Measurements from ENCODE around the gene TTC16. TPM values are rescaled to one million over a fixed set of nuclear protein-coding genes. Genes with fewer than 3 reads are reported as not detected.
"Not testable (repeated sequence)": the region's sequence is repeated elsewhere in the genome, so short reads cannot be mapped to it uniquely, and the experiment has no call there.

Gene TTC16
- total RNA-seq, 1 donor from 2014 or later: not detected

DNA sequence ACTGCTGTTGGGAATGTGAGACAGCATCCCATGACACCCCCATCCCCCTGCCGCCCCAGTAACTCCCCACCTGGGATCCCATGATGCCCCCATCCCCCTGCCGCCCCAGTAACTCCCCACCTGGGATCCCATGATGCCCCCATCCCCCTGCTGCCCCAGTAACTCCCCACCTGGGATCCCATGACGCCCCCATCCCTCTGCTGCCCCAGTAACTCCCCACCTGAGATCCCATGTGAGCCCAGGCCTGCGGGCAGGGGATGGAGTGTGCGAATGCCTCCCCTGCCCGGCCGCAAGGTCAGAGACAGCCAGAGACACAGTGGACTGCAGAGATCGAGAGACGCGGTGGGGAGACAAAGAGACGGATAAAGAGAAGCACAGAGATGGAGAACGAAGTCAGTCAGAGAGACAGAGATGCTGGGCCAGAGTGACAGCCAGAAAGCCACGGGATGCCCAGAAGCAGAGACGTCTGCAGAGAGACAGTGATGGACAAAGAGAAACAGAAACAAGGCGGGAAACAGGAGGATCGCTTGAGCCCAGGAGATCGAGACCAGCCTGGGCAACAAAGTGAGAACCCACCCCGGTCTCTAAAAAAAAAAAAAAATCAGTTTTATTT is 61.6 kb downstream of the TTC16 start:
- ATAC-seq (ENCODE audit: low read depth) (no peak), DNase-seq (no peak)
- CTCF ChIA-PET: interaction anchor here (1.0 kb wide), 1 partner anchor 9 kb away, joined by 3 read pairs; no protein-coding TSS in a partner anchor
- intact Hi-C loops (cut with micrococcal nuclease): loop anchor here (5.0 kb wide), 1 partner anchor 350 kb away; the partner anchor contains the start of gene PTGES2
- peak overlapping the region; percentile 98 for H3K27ac Mint-ChIP-seq
- POLR2A ChIA-PET: interaction anchor here (0.7 to 3.7 kb wide), 10 partner anchors 20 to 193 kb away, joined by 3 to 65 read pairs (median 5); partner anchors contain the start of gene ST6GALNAC4
- H3K4me1 Mint-ChIP-seq: peaks cover 59% of the 10 kb centered on the region
- H3K27me3 Mint-ChIP-seq: no peaks in the 10 kb centered on the region
- peaks cover 36% of the 10 kb centered on the region for H3K36me3 Mint-ChIP-seq (ENCODE audit: low read depth)
- H3K4me3 Mint-ChIP-seq: peak overlapping the region; percentile 94
- H3K9me3 Mint-ChIP-seq: no peaks in the 10 kb centered on the region
- TF ChIP-seq, protein P1, sequence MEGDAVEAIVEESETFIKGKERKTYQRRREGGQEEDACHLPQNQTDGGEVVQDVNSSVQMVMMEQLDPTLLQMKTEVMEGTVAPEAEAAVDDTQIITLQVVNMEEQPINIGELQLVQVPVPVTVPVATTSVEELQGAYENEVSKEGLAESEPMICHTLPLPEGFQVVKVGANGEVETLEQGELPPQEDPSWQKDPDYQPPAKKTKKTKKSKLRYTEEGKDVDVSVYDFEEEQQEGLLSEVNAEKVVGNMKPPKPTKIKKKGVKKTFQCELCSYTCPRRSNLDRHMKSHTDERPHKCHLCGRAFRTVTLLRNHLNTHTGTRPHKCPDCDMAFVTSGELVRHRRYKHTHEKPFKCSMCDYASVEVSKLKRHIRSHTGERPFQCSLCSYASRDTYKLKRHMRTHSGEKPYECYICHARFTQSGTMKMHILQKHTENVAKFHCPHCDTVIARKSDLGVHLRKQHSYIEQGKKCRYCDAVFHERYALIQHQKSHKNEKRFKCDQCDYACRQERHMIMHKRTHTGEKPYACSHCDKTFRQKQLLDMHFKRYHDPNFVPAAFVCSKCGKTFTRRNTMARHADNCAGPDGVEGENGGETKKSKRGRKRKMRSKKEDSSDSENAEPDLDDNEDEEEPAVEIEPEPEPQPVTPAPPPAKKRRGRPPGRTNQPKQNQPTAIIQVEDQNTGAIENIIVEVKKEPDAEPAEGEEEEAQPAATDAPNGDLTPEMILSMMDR (IDR thresholded peaks at IDR 0.05): no peak

DNA sequence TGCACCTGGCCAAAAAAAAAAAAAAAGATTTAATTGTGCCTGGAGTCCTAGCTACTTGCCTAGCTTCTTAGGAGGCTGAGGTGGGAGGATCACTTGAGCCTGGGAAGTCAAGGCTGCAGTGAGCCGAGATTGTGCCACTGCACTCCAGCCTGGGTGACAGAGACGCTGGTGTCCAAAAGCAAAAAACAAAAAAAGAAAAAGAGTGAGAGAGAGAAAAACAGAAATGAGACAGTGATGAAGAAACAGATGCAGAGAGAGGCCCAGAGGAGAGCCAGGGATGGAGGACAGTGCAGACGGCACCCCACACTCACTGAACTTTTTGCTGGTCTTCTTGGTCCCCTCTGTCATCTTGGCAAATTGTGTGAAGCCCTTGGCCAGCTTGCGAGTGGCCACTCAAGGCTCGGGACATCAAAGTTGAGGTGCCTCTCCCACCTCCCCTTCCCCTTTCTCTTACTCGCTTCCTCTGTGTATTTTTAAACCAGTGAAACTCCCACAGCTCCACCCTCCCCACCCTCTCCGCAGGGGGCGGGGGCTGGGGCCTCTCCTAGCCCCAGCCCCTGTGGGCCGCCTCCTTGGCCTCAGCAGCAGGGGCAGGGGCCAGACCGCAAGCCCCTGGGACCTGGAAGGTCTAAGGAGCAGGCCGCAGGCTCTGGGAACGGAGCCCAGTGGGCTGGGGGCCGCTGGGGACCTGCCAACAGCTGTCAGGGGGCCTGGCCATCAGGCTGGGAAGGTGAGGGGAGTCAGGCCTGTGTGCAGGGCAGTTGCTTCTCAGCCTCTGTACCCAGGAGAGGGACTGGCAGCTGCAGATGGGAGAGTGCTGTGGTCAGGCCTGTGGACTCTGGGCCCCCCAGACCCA is 62.6 kb downstream of the TTC16 start, which contains the start of gene SH2D3C:
Gene SH2D3C (minus strand): TSS at position 387 of the 856 bp plus-strand sequence. CDS start 39 bp downstream, at position 348.
- intact Hi-C loops (cut with micrococcal nuclease): loop anchor here (1.0 to 5.0 kb wide), 3 partner anchors 7 to 349 kb away; partner anchors contain the start of genes LRSAM1, PTGES2 and RPL12
- CTCF ChIA-PET: interaction anchor here (0.9 to 2.7 kb wide), 6 partner anchors 9 to 142 kb away, joined by 3 to 11 read pairs (median 3); partner anchors contain the start of genes ST6GALNAC4 and TOR2A
- ATAC-seq (ENCODE audit: low read depth) (peak; percentile 52), DNase-seq (peak; percentile 66)
- H3K4me3 Mint-ChIP-seq: peak within 1 kb of the TSS; percentile 94
- TF ChIP-seq, protein P1 (IDR thresholded peaks at IDR 0.05): no peak
- peaks cover 25% of the 10 kb centered on the region for H3K36me3 Mint-ChIP-seq (ENCODE audit: low read depth)
- POLR2A ChIA-PET: interaction anchor here (0.6 to 3.7 kb wide), 29 partner anchors 8 to 865 kb away, joined by 3 to 65 read pairs (median 5); partner anchors contain the start of genes LRSAM1, PTRH1, RPL12 and SLC25A25
- no peaks in the 10 kb centered on the region for H3K9me3 Mint-ChIP-seq
- no peaks in the 10 kb centered on the region for H3K27me3 Mint-ChIP-seq
- peak within 1 kb of the TSS; percentile 98 for H3K27ac Mint-ChIP-seq
- peaks cover 69% of the 10 kb centered on the region for H3K4me1 Mint-ChIP-seq

- CTCF ChIA-PET: interaction anchor here (0.9 to 2.7 kb wide), 6 partner anchors 10 to 142 kb away, joined by 3 to 11 read pairs (median 3); partner anchors contain the start of genes ST6GALNAC4 and TOR2A
- intact Hi-C loops (cut with micrococcal nuclease): loop anchor here (1.0 to 5.0 kb wide), 3 partner anchors 8 to 348 kb away; partner anchors contain the start of genes LRSAM1, PTGES2 and RPL12
- TF ChIP-seq, protein P1 (IDR thresholded peaks at IDR 0.05): no peak
- Mint-ChIP-seq H3K4me3 (peak overlapping the region; percentile 94), H3K27ac (peak overlapping the region; percentile 98), H3K9me3 (no peaks in the 10 kb centered on the region), H3K36me3 (ENCODE audit: low read depth) (peaks cover 17% of the 10 kb centered on the region), H3K27me3 (no peaks in the 10 kb centered on the region), H3K4me1 (peaks cover 70% of the 10 kb centered on the region)
- ATAC-seq (ENCODE audit: low read depth) (peak; percentile 61), DNase-seq (peak; percentile 63)
- POLR2A ChIA-PET: interaction anchor here (0.6 to 3.7 kb wide), 26 partner anchors 8 to 1493 kb away, joined by 3 to 65 read pairs (median 6); partner anchors contain the start of genes LRSAM1, PTRH1, RPL12 and SLC25A25
Measured at GRCh38 chr9:127779136-127779981, 63.5 kb downstream of the TTC16 start.

GRCh38 chr9:127780126-127780885 is 64.4 kb downstream of the TTC16 start:
- Mint-ChIP-seq H3K27ac (peak overlapping the region; percentile 98), H3K4me1 (peaks cover 68% of the 10 kb centered on the region), H3K9me3 (no peaks in the 10 kb centered on the region), H3K36me3 (ENCODE audit: low read depth) (peaks cover 13% of the 10 kb centered on the region), H3K27me3 (no peaks in the 10 kb centered on the region), H3K4me3 (no peak overlapping the region)
- TF ChIP-seq, protein P1 (IDR thresholded peaks at IDR 0.05): no peak
- intact Hi-C loops (cut with micrococcal nuclease): no loop called here
- ChIA-PET POLR2A (interaction anchor here (0.6 to 3.7 kb wide), 12 partner anchors 10 to 1492 kb away, joined by 3 to 65 read pairs (median 9); partner anchors contain the start of genes LRSAM1, RPL12, SLC2A8 and ST6GALNAC4), CTCF (interaction anchor here (1.2 to 2.7 kb wide), 2 partner anchors 46 to 89 kb away, joined by 4 to 11 read pairs; partner anchors contain the start of gene TOR2A)
- DNase-seq (no peak), ATAC-seq (ENCODE audit: low read depth) (no peak)

- Mint-ChIP-seq H3K27ac (peak overlapping the region; percentile 98), H3K4me1 (peaks cover 67% of the 10 kb centered on the region), H3K36me3 (ENCODE audit: low read depth) (peaks cover 13% of the 10 kb centered on the region)
- intact Hi-C loops (cut with micrococcal nuclease); H3K9me3 Mint-ChIP-seq; ATAC-seq (ENCODE audit: low read depth); H3K27me3 Mint-ChIP-seq; H3K4me3 Mint-ChIP-seq; DNase-seq: not testable (repeated sequence)
- CTCF ChIA-PET: interaction anchor here (2.7 kb wide), 1 partner anchor 46 kb away, joined by 11 read pairs; the partner anchor contains the start of gene TOR2A
- POLR2A ChIA-PET: interaction anchor here (3.0 to 3.7 kb wide), 2 partner anchors 10 to 136 kb away, joined by 47 to 65 read pairs; partner anchors contain the start of gene ST6GALNAC4
Measured at GRCh38 chr9:127780909-127781308, 65.0 kb downstream of the TTC16 start.
